DMS79 (cell line): ENCODE data around the gene DNAH11.
"Not testable (repeated sequence)": the region's sequence is repeated elsewhere in the genome, so short reads cannot be mapped to it uniquely, and the experiment has no call there.

ENCODE experiments used
- DNase-seq: peaks from one replicate; lab custom pipeline; 2025; lab: John Stamatoyannopoulos, UW

Gene DNAH11

GRCh38 chr7:21542891-21543527 lies at the start of gene DNAH11:
Gene DNAH11 (plus strand): TSS chr7:21543039. CDS start chr7:21543246, 207 bp downstream.
- no peak for DNase-seq

- DNase-seq: no peak
Measured at GRCh38 chr7:21495731-21496130, 47.1 kb upstream of the DNAH11 start.

GRCh38 chr7:21497072-21497471 lies 45.8 kb upstream of the DNAH11 start:
- no peak for DNase-seq

GRCh38 chr7:21500117-21500832 lies 42.6 kb upstream of the DNAH11 start:
- no peak for DNase-seq

GRCh38 chr7:21504021-21504420 lies 38.8 kb upstream of the DNAH11 start:
- DNase-seq: peak; percentile 15

GRCh38 chr7:21507627-21508343 lies 35.1 kb upstream of the DNAH11 start:
- DNase-seq: no peak

- no peak for DNase-seq
Measured at GRCh38 chr7:21508538-21508937, 34.3 kb upstream of the DNAH11 start.

GRCh38 chr7:21514062-21514461 lies 28.8 kb upstream of the DNAH11 start:
- DNase-seq: no peak

GRCh38 chr7:21524680-21525079 lies 18.2 kb upstream of the DNAH11 start:
- no peak for DNase-seq

GRCh38 chr7:21526007-21526406 lies 16.8 kb upstream of the DNAH11 start:
- DNase-seq: no peak

GRCh38 chr7:21526448-21526847 lies 16.4 kb upstream of the DNAH11 start:
- DNase-seq: no peak

GRCh38 chr7:21532485-21532884 lies 10.4 kb upstream of the DNAH11 start:
- DNase-seq: not testable (repeated sequence)

GRCh38 chr7:21533646-21534045 lies 9.2 kb upstream of the DNAH11 start:
- not testable (repeated sequence) for DNase-seq

- not testable (repeated sequence) for DNase-seq
Measured at GRCh38 chr7:21536445-21537118, 6.3 kb upstream of the DNAH11 start.

GRCh38 chr7:21538936-21539495 lies 3.8 kb upstream of the DNAH11 start:
- DNase-seq: no peak

GRCh38 chr7:21543528-21544302 lies 876 bp downstream of the DNAH11 start:
- peak; percentile 22 for DNase-seq

GRCh38 chr7:21544303-21544656 lies 1.4 kb downstream of the DNAH11 start:
- no peak for DNase-seq

GRCh38 chr7:21544715-21545114 lies 1.9 kb downstream of the DNAH11 start:
- DNase-seq: no peak

GRCh38 chr7:21547501-21547900 lies 4.7 kb downstream of the DNAH11 start:
- DNase-seq: no peak

- DNase-seq: no peak
Measured at GRCh38 chr7:21548491-21548890, 5.7 kb downstream of the DNAH11 start.

- DNase-seq: no peak
Measured at GRCh38 chr7:21550076-21550475, 7.2 kb downstream of the DNAH11 start.
